HEK293 (cell line): ENCODE measurements around the gene SMIM44.

ENCODE experiments used
- OVOL3 ChIP-seq: fragments of 450-650 bp; formaldehyde crosslinking; IDR thresholded peaks from 2 replicates; pipeline ENCODE4 v1.5.1; 2016; ENCODE audit warnings: missing biosample characterization, missing genetic modification characterization
- PATZ1 ChIP-seq: fragments of 450-650 bp; formaldehyde crosslinking; IDR thresholded peaks from 2 replicates; pipeline ENCODE4 v1.5.1; 2016; ENCODE audit warnings: missing biosample characterization, missing genetic modification characterization
- SALL2 ChIP-seq: fragments of 450-650 bp; formaldehyde crosslinking; IDR thresholded peaks from 2 replicates; pipeline ENCODE4 v1.5.0; 2017; ENCODE audit warnings: missing biosample characterization, mild to moderate bottlenecking, missing genetic modification characterization, borderline replicate concordance
- SP3 ChIP-seq: fragments of 450-650 bp; formaldehyde crosslinking; IDR thresholded peaks from 2 replicates; pipeline ENCODE4 v1.5.1; 2016; ENCODE audit warnings: missing biosample characterization, missing genetic modification characterization
- ZBTB48 ChIP-seq: fragments of 450-650 bp; formaldehyde crosslinking; IDR thresholded peaks from 2 replicates; pipeline ENCODE4 v1.5.1; 2016; ENCODE audit warnings: missing biosample characterization, missing genetic modification characterization
- ZEB2 ChIP-seq: fragments of 450-650 bp; formaldehyde crosslinking; IDR thresholded peaks from 2 replicates; pipeline ENCODE4 v1.5.1; 2016; ENCODE audit warnings: missing biosample characterization, missing genetic modification characterization
- ZFHX2 ChIP-seq: fragments of 450-650 bp; formaldehyde crosslinking; conservative IDR thresholded peaks from 2 replicates; pipeline ENCODE4 v1.5.1; 2016; ENCODE audit warnings: missing biosample characterization, missing genetic modification characterization
- ZFP3 ChIP-seq: fragments of 450-650 bp; formaldehyde crosslinking; IDR thresholded peaks from 2 replicates; pipeline ENCODE4 v1.5.1; 2016; ENCODE audit warnings: low read depth, missing biosample characterization, missing genetic modification characterization
- ZNF335 ChIP-seq: fragments of 450-650 bp; formaldehyde crosslinking; conservative IDR thresholded peaks from 2 replicates; pipeline ENCODE4 v1.5.1; 2016; ENCODE audit warnings: missing biosample characterization, missing genetic modification characterization
- ZNF341 ChIP-seq: fragments of 450-650 bp; formaldehyde crosslinking; IDR thresholded peaks from 2 replicates; pipeline ENCODE4; 2016; ENCODE audit warnings: low read depth, missing biosample characterization, missing genetic modification characterization
- ZNF398 ChIP-seq: fragments of 450-650 bp; formaldehyde crosslinking; IDR thresholded peaks from 2 replicates; pipeline ENCODE4 v1.5.1; 2017; ENCODE audit warnings: missing biosample characterization, missing genetic modification characterization
- ZNF426 ChIP-seq: fragments of 450-650 bp; formaldehyde crosslinking; IDR thresholded peaks from 2 replicates; pipeline ENCODE4 v1.5.1; 2017; ENCODE audit warnings: missing biosample characterization, missing genetic modification characterization, mild to moderate bottlenecking, inconsistent platforms, moderate library complexity
- ZNF514 ChIP-seq: fragments of 450-650 bp; formaldehyde crosslinking; IDR thresholded peaks from 2 replicates; pipeline ENCODE4 v1.5.1; 2016; ENCODE audit warnings: missing biosample characterization, missing genetic modification characterization
- ZNF529 ChIP-seq: fragments of 450-650 bp; formaldehyde crosslinking; IDR thresholded peaks from 2 replicates; pipeline ENCODE4 v1.5.1; 2017; ENCODE audit warnings: missing genetic modification characterization, missing biosample characterization; ENCODE audit not compliant: insufficient replicate concordance
- ZNF544 ChIP-seq: fragments of 450-650 bp; formaldehyde crosslinking; IDR thresholded peaks from 2 replicates; pipeline ENCODE4 v1.5.0; 2017; ENCODE audit warnings: missing biosample characterization, missing genetic modification characterization
- ZNF549 ChIP-seq: fragments of 450-650 bp; IDR thresholded peaks from 2 replicates; pipeline ENCODE4 v1.5.1; 2018; ENCODE audit warnings: missing biosample characterization, missing genetic modification characterization, mild to moderate bottlenecking, inconsistent platforms, moderate library complexity
- ZNF558 ChIP-seq: fragments of 450-650 bp; formaldehyde crosslinking; IDR thresholded peaks from 2 replicates; pipeline ENCODE4 v1.5.1; 2016; ENCODE audit warnings: missing biosample characterization, missing genetic modification characterization
- ZNF571 ChIP-seq: fragments of 450-650 bp; formaldehyde crosslinking; IDR thresholded peaks from 2 replicates; pipeline ENCODE4 v1.5.0; 2017; ENCODE audit warnings: missing biosample characterization, missing genetic modification characterization
- ZNF677 ChIP-seq: fragments of 450-650 bp; IDR thresholded peaks from 2 replicates; pipeline ENCODE4 v1.5.0; 2018; ENCODE audit warnings: missing biosample characterization, mild to moderate bottlenecking, missing genetic modification characterization, moderate library complexity
- ZNF776 ChIP-seq: fragments of 450-650 bp; formaldehyde crosslinking; IDR thresholded peaks from 2 replicates; pipeline ENCODE4 v1.5.0; 2017; ENCODE audit warnings: missing biosample characterization, missing genetic modification characterization, borderline replicate concordance
- ZNF791 ChIP-seq: fragments of 450-650 bp; formaldehyde crosslinking; IDR thresholded peaks from 2 replicates; pipeline ENCODE4 v1.5.1; 2016; ENCODE audit warnings: missing biosample characterization, missing genetic modification characterization
- ZSCAN16 ChIP-seq: fragments of 450-650 bp; formaldehyde crosslinking; IDR thresholded peaks from 2 replicates; pipeline ENCODE4 v1.5.1; 2016; ENCODE audit warnings: missing biosample characterization, missing genetic modification characterization
- TF ChIP-seq, protein P1 (sequence below): fragments of 450-650 bp; formaldehyde crosslinking; IDR thresholded peaks from 2 replicates; pipeline ENCODE4 v1.5.1; 2016; ENCODE audit warnings: missing biosample characterization, missing genetic modification characterization
- TF ChIP-seq, protein P2 (sequence below): fragments of 450-650 bp; IDR thresholded peaks from 2 replicates; pipeline ENCODE4 v1.5.1; 2018; ENCODE audit warnings: missing biosample characterization, missing genetic modification characterization
- TF ChIP-seq, protein P3 (sequence below): fragments of 450-650 bp; formaldehyde crosslinking; IDR thresholded peaks from 2 replicates; pipeline ENCODE4 v1.5.1; 2016; ENCODE audit warnings: missing biosample characterization, missing genetic modification characterization
- TF ChIP-seq, protein P4 (sequence below): fragments of 450-650 bp; formaldehyde crosslinking; IDR thresholded peaks from 2 replicates; pipeline ENCODE4 v1.5.1; 2017; ENCODE audit warnings: missing biosample characterization, missing genetic modification characterization
- TF ChIP-seq, protein P5 (sequence below): fragments of 450-650 bp; formaldehyde crosslinking; IDR thresholded peaks from 2 replicates; pipeline ENCODE4 v1.5.1; 2016; ENCODE audit warnings: missing biosample characterization, missing genetic modification characterization

SMIM44 gene

DNA sequence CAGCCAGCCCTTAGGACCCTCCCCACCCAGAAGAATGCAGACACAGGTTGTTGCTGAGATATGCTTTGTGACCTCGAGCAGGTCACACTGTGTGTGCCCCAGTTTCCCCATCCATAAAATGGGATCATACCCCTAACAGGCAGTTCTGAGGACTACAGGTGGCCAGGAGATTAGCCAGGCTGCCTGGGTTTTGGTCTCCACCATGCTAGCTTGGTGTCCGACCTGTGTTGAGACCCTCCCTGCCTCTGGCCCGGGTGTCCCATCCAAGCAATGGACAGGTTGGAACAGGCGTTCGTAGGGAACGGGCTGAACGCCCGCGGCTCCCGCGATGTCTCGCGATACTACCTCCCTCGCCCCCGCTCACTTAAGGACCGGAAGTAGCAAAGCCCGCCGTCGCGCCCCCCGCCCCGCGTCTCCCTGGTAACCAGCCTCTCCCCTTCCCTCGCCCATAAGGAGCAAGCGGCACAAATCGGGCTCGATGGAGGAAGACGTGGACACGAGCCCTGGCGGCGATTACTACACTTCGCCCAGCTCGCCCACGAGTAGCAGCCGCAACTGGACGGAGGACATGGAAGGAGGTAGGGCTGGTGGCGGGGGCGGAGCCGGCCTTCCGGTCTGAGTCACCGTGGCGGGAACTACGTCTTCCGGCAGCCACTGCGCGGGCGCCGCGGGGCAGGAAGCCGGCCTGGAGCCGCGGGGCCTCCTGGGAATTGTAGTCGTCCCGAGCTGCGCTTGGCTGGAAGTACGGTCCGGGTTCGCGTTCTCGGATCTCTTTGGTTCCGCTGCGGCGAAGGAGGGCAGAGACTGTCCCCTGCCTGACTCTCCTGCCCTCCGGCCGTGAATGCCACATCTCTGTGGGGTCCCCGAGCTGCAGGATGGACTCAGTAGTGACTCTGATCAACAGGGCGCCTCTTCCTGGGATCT, 48.3 kb downstream of the SMIM44 start (continued):
- TF ChIP-seq ZNF514 (no peak), ZNF776 (tag by site-specific recombination) (no peak), ZBTB48 (tag by site-specific recombination) (peak; percentile 15; the same call in 1 of the 2 replicates), OVOL3 (tag by site-specific recombination) (no peak), ZNF398 (tag by site-specific recombination) (peak; percentile 98), ZEB2 (tag by site-specific recombination) (no peak; the same call in 1 of the 2 replicates), ZNF341 (tag by site-specific recombination) (peak; percentile 98), ZNF571 (tag by site-specific recombination) (no peak), PATZ1 (peak; percentile 99), ZFP3 (tag by site-specific recombination) (no peak), ZNF549 (no peak), SALL2 (tag by site-specific recombination) (no peak), ZNF791 (tag by site-specific recombination) (no peak), ZNF558 (tag by site-specific recombination) (no peak), ZNF529 (no peak), ZNF426 (tag by site-specific recombination) (no peak), ZSCAN16 (tag by site-specific recombination) (no peak), SP3 (tag by site-specific recombination) (peak; percentile 93), ZFHX2 (tag by site-specific recombination) (peak; percentile 99), ZNF677 (no peak), ZNF335 (tag by site-specific recombination) (peak; percentile 96), ZNF544 (tag by site-specific recombination) (no peak)
- TF ChIP-seq, protein P1, sequence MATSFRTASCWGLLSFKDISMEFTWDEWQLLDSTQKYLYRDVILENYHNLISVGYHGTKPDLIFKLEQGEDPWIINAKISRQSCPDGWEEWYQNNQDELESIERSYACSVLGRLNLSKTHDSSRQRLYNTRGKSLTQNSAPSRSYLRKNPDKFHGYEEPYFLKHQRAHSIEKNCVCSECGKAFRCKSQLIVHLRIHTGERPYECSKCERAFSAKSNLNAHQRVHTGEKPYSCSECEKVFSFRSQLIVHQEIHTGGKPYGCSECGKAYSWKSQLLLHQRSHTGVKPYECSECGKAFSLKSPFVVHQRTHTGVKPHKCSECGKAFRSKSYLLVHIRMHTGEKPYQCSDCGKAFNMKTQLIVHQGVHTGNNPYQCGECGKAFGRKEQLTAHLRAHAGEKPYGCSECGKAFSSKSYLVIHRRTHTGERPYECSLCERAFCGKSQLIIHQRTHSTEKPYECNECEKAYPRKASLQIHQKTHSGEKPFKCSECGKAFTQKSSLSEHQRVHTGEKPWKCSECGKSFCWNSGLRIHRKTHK (tag by site-specific recombination) = no peak
- TF ChIP-seq, protein P2, sequence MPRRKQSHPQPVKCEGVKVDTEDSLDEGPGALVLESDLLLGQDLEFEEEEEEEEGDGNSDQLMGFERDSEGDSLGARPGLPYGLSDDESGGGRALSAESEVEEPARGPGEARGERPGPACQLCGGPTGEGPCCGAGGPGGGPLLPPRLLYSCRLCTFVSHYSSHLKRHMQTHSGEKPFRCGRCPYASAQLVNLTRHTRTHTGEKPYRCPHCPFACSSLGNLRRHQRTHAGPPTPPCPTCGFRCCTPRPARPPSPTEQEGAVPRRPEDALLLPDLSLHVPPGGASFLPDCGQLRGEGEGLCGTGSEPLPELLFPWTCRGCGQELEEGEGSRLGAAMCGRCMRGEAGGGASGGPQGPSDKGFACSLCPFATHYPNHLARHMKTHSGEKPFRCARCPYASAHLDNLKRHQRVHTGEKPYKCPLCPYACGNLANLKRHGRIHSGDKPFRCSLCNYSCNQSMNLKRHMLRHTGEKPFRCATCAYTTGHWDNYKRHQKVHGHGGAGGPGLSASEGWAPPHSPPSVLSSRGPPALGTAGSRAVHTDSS (tag by site-specific recombination) = no peak
- TF ChIP-seq, protein P3, sequence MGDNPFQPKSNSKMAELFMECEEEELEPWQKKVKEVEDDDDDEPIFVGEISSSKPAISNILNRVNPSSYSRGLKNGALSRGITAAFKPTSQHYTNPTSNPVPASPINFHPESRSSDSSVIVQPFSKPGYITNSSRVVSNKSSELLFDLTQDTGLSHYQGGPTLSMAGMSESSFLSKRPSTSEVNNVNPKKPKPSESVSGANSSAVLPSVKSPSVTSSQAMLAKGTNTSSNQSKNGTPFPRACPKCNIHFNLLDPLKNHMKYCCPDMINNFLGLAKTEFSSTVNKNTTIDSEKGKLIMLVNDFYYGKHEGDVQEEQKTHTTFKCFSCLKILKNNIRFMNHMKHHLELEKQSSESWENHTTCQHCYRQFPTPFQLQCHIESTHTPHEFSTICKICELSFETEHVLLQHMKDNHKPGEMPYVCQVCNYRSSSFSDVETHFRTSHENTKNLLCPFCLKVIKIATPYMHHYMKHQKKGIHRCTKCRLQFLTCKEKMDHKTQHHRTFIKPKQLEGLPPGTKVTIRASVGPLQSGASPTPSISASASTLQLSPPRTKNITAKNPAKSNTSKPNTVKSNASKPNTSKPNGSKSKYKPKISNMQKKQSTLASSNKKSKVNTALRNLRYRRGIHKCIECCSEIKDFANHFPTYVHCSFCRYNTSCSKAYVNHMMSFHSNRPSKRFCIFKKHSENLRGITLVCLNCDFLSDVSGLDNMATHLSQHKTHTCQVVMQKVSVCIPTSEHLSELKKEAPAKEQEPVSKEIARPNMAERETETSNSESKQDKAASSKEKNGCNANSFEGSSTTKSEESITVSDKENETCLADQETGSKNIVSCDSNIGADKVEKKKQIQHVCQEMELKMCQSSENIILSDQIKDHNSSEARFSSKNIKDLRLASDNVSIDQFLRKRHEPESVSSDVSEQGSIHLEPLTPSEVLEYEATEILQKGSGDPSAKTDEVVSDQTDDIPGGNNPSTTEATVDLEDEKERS (tag by site-specific recombination) = peak; percentile 83; the same call in 1 of the 2 replicates
- TF ChIP-seq, protein P4, sequence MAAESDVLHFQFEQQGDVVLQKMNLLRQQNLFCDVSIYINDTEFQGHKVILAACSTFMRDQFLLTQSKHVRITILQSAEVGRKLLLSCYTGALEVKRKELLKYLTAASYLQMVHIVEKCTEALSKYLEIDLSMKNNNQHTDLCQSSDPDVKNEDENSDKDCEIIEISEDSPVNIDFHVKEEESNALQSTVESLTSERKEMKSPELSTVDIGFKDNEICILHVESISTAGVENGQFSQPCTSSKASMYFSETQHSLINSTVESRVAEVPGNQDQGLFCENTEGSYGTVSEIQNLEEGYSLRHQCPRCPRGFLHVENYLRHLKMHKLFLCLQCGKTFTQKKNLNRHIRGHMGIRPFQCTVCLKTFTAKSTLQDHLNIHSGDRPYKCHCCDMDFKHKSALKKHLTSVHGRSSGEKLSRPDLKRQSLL (tag by site-specific recombination) = no peak
- TF ChIP-seq, protein P5, sequence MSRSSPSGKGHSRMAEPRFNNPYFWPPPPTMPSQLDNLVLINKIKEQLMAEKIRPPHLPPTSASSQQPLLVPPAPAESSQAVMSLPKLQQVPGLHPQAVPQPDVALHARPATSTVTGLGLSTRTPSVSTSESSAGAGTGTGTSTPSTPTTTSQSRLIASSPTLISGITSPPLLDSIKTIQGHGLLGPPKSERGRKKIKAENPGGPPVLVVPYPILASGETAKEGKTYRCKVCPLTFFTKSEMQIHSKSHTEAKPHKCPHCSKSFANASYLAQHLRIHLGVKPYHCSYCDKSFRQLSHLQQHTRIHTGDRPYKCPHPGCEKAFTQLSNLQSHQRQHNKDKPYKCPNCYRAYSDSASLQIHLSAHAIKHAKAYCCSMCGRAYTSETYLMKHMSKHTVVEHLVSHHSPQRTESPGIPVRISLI (tag by site-specific recombination) = no peak
